ENCODE data around the gene BEST1.
"Not testable (repeated sequence)": the region's sequence is repeated elsewhere in the genome, so short reads cannot be mapped to it uniquely, and the experiment has no call there.

GRCh38 chr11:61964666-61965271 is 14.6 kb downstream of the BEST1 start:
- not testable (repeated sequence) for TF ChIP-seq E2F4 (CRISPR knock-in tag; IDR thresholded peaks at IDR 0.05; ENCODE audit: borderline replicate concordance, low read depth); CTCF (IDR thresholded peaks at IDR 0.05); ZNF121 (CRISPR knock-in tag; IDR thresholded peaks at IDR 0.05); ZBTB43 (CRISPR knock-in tag; IDR thresholded peaks at IDR 0.05); ATF2 (CRISPR knock-in tag; IDR thresholded peaks at IDR 0.05; ENCODE audit: borderline replicate concordance, low read depth); CREM (CRISPR knock-in tag; IDR thresholded peaks at IDR 0.05); MAX (CRISPR knock-in tag; IDR thresholded peaks at IDR 0.05); ZNF232 (CRISPR knock-in tag; IDR thresholded peaks at IDR 0.05)

Data from WTC11 (cell line).